PC-9 (cell line): ENCODE results near the gene ZSCAN25. TPM values are rescaled to one million over a fixed set of nuclear protein-coding genes. Genes with fewer than 3 reads are reported as not detected.

ENCODE experiments used
- BruUV-seq: library from RNA; stranded (reverse); fragments of 400-500 nt; replicated peaks from 2 replicates; lab custom pipeline; 2021; lab: Mats Ljungman, UMichigan
- CTCF ChIA-PET: fragments of 300-600 bp; sonication (Branson Sonifier 250); formaldehyde crosslinking; loops from one replicate; lab custom pipeline; 2022; ENCODE audit warnings: antibody characterized with exemption; lab: Charles Lee
- POLR2A ChIA-PET: fragments of 300-600 bp; sonication (Branson Sonifier 250); formaldehyde crosslinking; loops from one replicate; lab custom pipeline; 2022; ENCODE audit warnings: antibody characterized with exemption; ENCODE audit not compliant: unreplicated experiment; lab: Charles Lee
- DNase-seq, 2 experiments: peaks; one replicate each; pipeline versions ENCODE4 v3.0.0 to v3.0.0-alpha.2; 2015 to 2022; ENCODE audit warnings: mixed read lengths in 1 of 2
- H2AFZ ChIP-seq: fragments of 200-600 bp; sonication (generic); 2 replicates; pipeline ENCODE4 v1.8.1; 2017; ENCODE audit warnings: antibody characterized with exemption
- H3F3A ChIP-seq: fragments of 200-600 bp; sonication (generic); 2 replicates; pipeline ENCODE4 v1.8.1; 2017; ENCODE audit warnings: antibody characterized with exemption, mild to moderate bottlenecking, low read depth; ENCODE audit not compliant: insufficient read depth
- H3K27ac ChIP-seq: fragments of 200-600 bp; sonication (generic); 2 replicates; pipeline ENCODE4 v1.6.1; 2016; ENCODE audit warnings: mixed run types
- H3K27me3 ChIP-seq: fragments of 200-600 bp; sonication (generic); 2 replicates; pipeline ENCODE4 v1.6.1; 2016; ENCODE audit warnings: low read depth, mixed run types; ENCODE audit not compliant: insufficient read depth
- H3K36me3 ChIP-seq: fragments of 200-600 bp; sonication (generic); 2 replicates; pipeline ENCODE4 v1.6.1; 2016; ENCODE audit warnings: low read depth, mixed run types
- H3K4me1 ChIP-seq: fragments of 200-600 bp; sonication (generic); replicated peaks from 2 replicates; pipeline ENCODE4 v1.6.1; 2016; ENCODE audit warnings: mixed run types; ENCODE audit not compliant: insufficient read depth
- H3K4me2 ChIP-seq: fragments of 200-600 bp; sonication (generic); 2 replicates; pipeline ENCODE4 v1.6.1; 2017; ENCODE audit warnings: mixed run types
- H3K4me3 ChIP-seq: fragments of 200-600 bp; sonication (generic); 2 replicates; pipeline ENCODE4 v1.6.1; 2016; ENCODE audit warnings: mixed run types
- H3K79me2 ChIP-seq: fragments of 200-600 bp; sonication (generic); 2 replicates; pipeline ENCODE4 v1.6.1; 2017; ENCODE audit warnings: low read depth, mixed run types
- H3K9me2 ChIP-seq: fragments of 200-600 bp; sonication (generic); 2 replicates; pipeline ENCODE4 v1.8.1; 2017; ENCODE audit warnings: mild to moderate bottlenecking; ENCODE audit not compliant: insufficient read depth
- H3K9me3 ChIP-seq: fragments of 200-600 bp; sonication (generic); 2 replicates; pipeline ENCODE4 v1.8.1; 2016; ENCODE audit warnings: low read depth; ENCODE audit not compliant: insufficient read depth
- H4K20me1 ChIP-seq: fragments of 200-600 bp; sonication (generic); 2 replicates; pipeline ENCODE4 v1.8.1; 2017; ENCODE audit not compliant: insufficient read depth
- CTCF ChIP-seq: fragments of 200-600 bp; sonication (generic); conservative IDR thresholded peaks from 2 replicates; pipeline ENCODE4 v1.6.1; 2017; ENCODE audit warnings: mixed run types, antibody characterized with exemption, mild to moderate bottlenecking, moderate library complexity
- EZH2 ChIP-seq: fragments of 200-600 bp; sonication (generic); IDR thresholded peaks from 2 replicates; pipeline ENCODE4 v1.8.0; 2017; ENCODE audit warnings: antibody characterized with exemption, low read depth
- intact Hi-C: fragments of 100-400 bp; cut with micrococcal nuclease; formaldehyde crosslinking; loops from one replicate; pipeline ENCODE4 v1.10.0; 2022; ENCODE audit not compliant: unreplicated experiment
- total RNA-seq: library from RNA; stranded (reverse); gene quantifications from 2 replicates; pipeline ENCODE4 v1.2.3, GENCODE V29; 2021

The ZSCAN25 gene
- total RNA-seq, 1 experiment from 2014 or later: 21.8 TPM

- Histone ChIP-seq H3K36me3 (no peaks in the 10 kb centered on the region), H3K4me2 (no peak overlapping the region), H3K9me3 (no peaks in the 10 kb centered on the region), H2AFZ (no peak overlapping the region), H3K27ac (no peak overlapping the region), H3K27me3 (no peaks in the 10 kb centered on the region), H4K20me1 (no peaks in the 10 kb centered on the region), H3K9me2 (no peaks in the 10 kb centered on the region), H3F3A (no peaks in the 10 kb centered on the region; the same call in 1 of the 2 replicates), H3K79me2 (no peaks in the 10 kb centered on the region), H3K4me1 (no peaks in the 10 kb centered on the region), H3K4me3 (no peak overlapping the region)
- POLR2A ChIA-PET: no interaction called here
- CTCF ChIA-PET: no interaction called here
- BruUV-seq: no TSS peak
- intact Hi-C loops: no loop called here
- no peak for DNase-seq
- TF ChIP-seq EZH2 (no peak), CTCF (no peak)
These were observed 48.7 kb downstream of the ZSCAN25 start for GRCh38 chr7:99665312-99666012.

- no peaks in the 10 kb centered on the region; the same call in 1 of the 2 replicates for H3F3A ChIP-seq
- no peaks in the 10 kb centered on the region for H3K9me3 ChIP-seq
- CTCF ChIA-PET: no interaction called here
- no peaks in the 10 kb centered on the region for H3K9me2 ChIP-seq
- no peak overlapping the region for H2AFZ ChIP-seq
- H3K4me2 ChIP-seq: no peak overlapping the region
- TF ChIP-seq EZH2 (no peak), CTCF (no peak)
- no peaks in the 10 kb centered on the region for H3K79me2 ChIP-seq
- H3K36me3 ChIP-seq: no peaks in the 10 kb centered on the region
- no peaks in the 10 kb centered on the region for H3K27me3 ChIP-seq
- no peak overlapping the region for H3K4me3 ChIP-seq
- intact Hi-C loops: no loop called here
- POLR2A ChIA-PET: no interaction called here
- H4K20me1 ChIP-seq: no peaks in the 10 kb centered on the region
- no peaks in the 10 kb centered on the region for H3K4me1 ChIP-seq
- no TSS peak for BruUV-seq
- DNase-seq: no peak
- no peak overlapping the region for H3K27ac ChIP-seq
These were observed 49.3 kb downstream of the ZSCAN25 start for GRCh38 chr7:99666013-99666395.

- H3K27ac ChIP-seq: no peak overlapping the region
- no peaks in the 10 kb centered on the region for H3K9me2 ChIP-seq
- H3K27me3 ChIP-seq: no peaks in the 10 kb centered on the region
- no peaks in the 10 kb centered on the region for H4K20me1 ChIP-seq
- POLR2A ChIA-PET: no interaction called here
- no peaks in the 10 kb centered on the region for H3K9me3 ChIP-seq
- no peak overlapping the region for H3K4me2 ChIP-seq
- no peak overlapping the region for H2AFZ ChIP-seq
- DNase-seq: no peak
- BruUV-seq: no TSS peak
- CTCF ChIA-PET: no interaction called here
- H3F3A ChIP-seq: no peaks in the 10 kb centered on the region; the same call in 1 of the 2 replicates
- H3K4me3 ChIP-seq: no peak overlapping the region
- no peaks in the 10 kb centered on the region for H3K36me3 ChIP-seq
- TF ChIP-seq CTCF (no peak), EZH2 (no peak)
- intact Hi-C loops: no loop called here
- no peaks in the 10 kb centered on the region for H3K79me2 ChIP-seq
- H3K4me1 ChIP-seq: no peaks in the 10 kb centered on the region
These were observed 50.4 kb downstream of the ZSCAN25 start for GRCh38 chr7:99667179-99667578.
